SKM-1 (cell line): ENCODE data around the gene SNX27.

Experiments used
- DNase-seq: peaks from one replicate; lab custom pipeline; 2025; ENCODE audit not compliant: unreplicated experiment; lab: John Stamatoyannopoulos, UW

SNX27 gene

GRCh38 chr1:151611832-151612500 lies at the start of gene SNX27:
Gene SNX27 (plus strand): TSS chr1:151612050. CDS start chr1:151612202, 152 bp downstream.
- DNase-seq: peak; percentile 95

- no peak for DNase-seq
Observed at GRCh38 chr1:151562661-151563060, 49.2 kb upstream of the SNX27 start.

GRCh38 chr1:151563376-151563775 lies 48.5 kb upstream of the SNX27 start:
- no peak for DNase-seq

- no peak for DNase-seq
Observed at GRCh38 chr1:151565502-151566189, 46.2 kb upstream of the SNX27 start.

- DNase-seq: no peak
Observed at GRCh38 chr1:151568626-151569088, 43.2 kb upstream of the SNX27 start.

GRCh38 chr1:151570819-151571218 lies 41.0 kb upstream of the SNX27 start:
- no peak for DNase-seq

GRCh38 chr1:151574575-151575529 lies 37.0 kb upstream of the SNX27 start:
- DNase-seq: no peak

- no peak for DNase-seq
Observed at GRCh38 chr1:151577173-151577572, 34.7 kb upstream of the SNX27 start.

- no peak for DNase-seq
Observed at GRCh38 chr1:151578941-151579340, 32.9 kb upstream of the SNX27 start.

GRCh38 chr1:151579436-151580225 lies 32.2 kb upstream of the SNX27 start:
- no peak for DNase-seq

GRCh38 chr1:151581451-151581850 lies 30.4 kb upstream of the SNX27 start:
- DNase-seq: no peak

GRCh38 chr1:151581921-151582320 lies 29.9 kb upstream of the SNX27 start:
- no peak for DNase-seq

- DNase-seq: no peak
Observed at GRCh38 chr1:151583796-151584195, 28.1 kb upstream of the SNX27 start.

- DNase-seq: no peak
Observed at GRCh38 chr1:151584278-151584677, 27.6 kb upstream of the SNX27 start.

- DNase-seq: no peak
Observed at GRCh38 chr1:151584780-151585179, 27.1 kb upstream of the SNX27 start.

- no peak for DNase-seq
Observed at GRCh38 chr1:151585622-151586021, 26.2 kb upstream of the SNX27 start.

GRCh38 chr1:151590961-151591360 lies 20.9 kb upstream of the SNX27 start:
- no peak for DNase-seq

GRCh38 chr1:151593730-151594129 lies 18.1 kb upstream of the SNX27 start:
- no peak for DNase-seq

GRCh38 chr1:151594143-151594625 lies 17.7 kb upstream of the SNX27 start:
- DNase-seq: peak; percentile 59

GRCh38 chr1:151596166-151596953 lies 15.5 kb upstream of the SNX27 start:
- no peak for DNase-seq
